Ectodermal cell (in vitro differentiated cells): ENCODE data around the gene QRFPR.
"Not testable (repeated sequence)": the region's sequence is repeated elsewhere in the genome, so short reads cannot be mapped to it uniquely, and the experiment has no call there.

Experiments used
- H3K27ac ChIP-seq: 2 replicates; pipeline ENCODE4 v1.7.0; 2013; ENCODE audit warnings: mild to moderate bottlenecking, low read depth, low read length; ENCODE audit not compliant: insufficient read depth, poor library complexity, severe bottlenecking
- H3K27me3 ChIP-seq: 2 replicates; pipeline ENCODE4 v1.7.0; 2013; ENCODE audit warnings: mild to moderate bottlenecking, low read length; ENCODE audit not compliant: insufficient read depth, control insufficient read depth, poor library complexity, severe bottlenecking
- H3K36me3 ChIP-seq: one replicate; pipeline ENCODE4 v1.7.0; 2013; ENCODE audit warnings: low read length; ENCODE audit not compliant: control insufficient read depth, insufficient read depth
- H3K4me1 ChIP-seq: one replicate; pipeline ENCODE4 v1.7.0; 2013; ENCODE audit warnings: low read length; ENCODE audit not compliant: control insufficient read depth, insufficient read depth
- H3K4me3 ChIP-seq: 2 replicates; pipeline ENCODE4 v1.7.0; 2013; ENCODE audit warnings: low read depth, low read length, control low read depth; ENCODE audit not compliant: insufficient read depth
- H3K9me3 ChIP-seq: 2 replicates; pipeline ENCODE4 v1.7.0; 2013; ENCODE audit warnings: mild to moderate bottlenecking, low read length, moderate library complexity; ENCODE audit not compliant: control insufficient read depth
- WGBS, 2 experiments: methylation state at CpG; one replicate each; pipeline ENCODE4 v1.1.7; 2013; ENCODE audit warnings: missing lambda C conversion rate in 2 of 2; 5-methylcytosine and 5-hydroxymethylcytosine counted together

QRFPR gene

GRCh38 chr4:121340247-121340646, 40.6 kb downstream of the QRFPR start:
- Histone ChIP-seq H3K36me3 (no peaks in the 10 kb centered on the region), H3K27me3 (peaks cover 72% of the 10 kb centered on the region), H3K27ac (no peak overlapping the region), H3K4me3 (no peak overlapping the region), H3K9me3 (no peaks in the 10 kb centered on the region), H3K4me1 (peaks cover 15% of the 10 kb centered on the region)
- WGBS, 2 experiments, result 94 to 100% methylated on average over 2 of the region's 2 CpGs

- H3K36me3 ChIP-seq, result no peaks in the 10 kb centered on the region
- H3K4me3 ChIP-seq, result no peak overlapping the region
- H3K27ac ChIP-seq, result no peak overlapping the region
- peaks cover 15% of the 10 kb centered on the region for H3K4me1 ChIP-seq
- H3K27me3 ChIP-seq, result peaks cover 70% of the 10 kb centered on the region
- no peaks in the 10 kb centered on the region for H3K9me3 ChIP-seq
- whole genome bisulfite sequencing, 2 experiments, result 64 to 65% methylated on average over 2 of the region's 2 CpGs
Observed at GRCh38 chr4:121339824-121340223, 41.0 kb downstream of the QRFPR start.

GRCh38 chr4:121339307-121339706, 41.5 kb downstream of the QRFPR start:
- 76 to 81% methylated on average over 2 of the region's 2 CpGs for WGBS, 2 experiments
- H3K9me3 ChIP-seq, result no peaks in the 10 kb centered on the region
- no peak overlapping the region for H3K27ac ChIP-seq
- H3K4me1 ChIP-seq, result peaks cover 15% of the 10 kb centered on the region
- H3K4me3 ChIP-seq, result no peak overlapping the region
- H3K27me3 ChIP-seq, result peaks cover 70% of the 10 kb centered on the region
- no peaks in the 10 kb centered on the region for H3K36me3 ChIP-seq

- peaks cover 15% of the 10 kb centered on the region for H3K4me1 ChIP-seq
- no peaks in the 10 kb centered on the region for H3K9me3 ChIP-seq
- H3K27ac ChIP-seq, result no peak overlapping the region
- peaks cover 63% of the 10 kb centered on the region for H3K27me3 ChIP-seq
- no peaks in the 10 kb centered on the region for H3K36me3 ChIP-seq
- WGBS, 2 experiments, result 35 to 53% methylated on average over 7 of the region's 7 CpGs
- no peak overlapping the region for H3K4me3 ChIP-seq
Observed at GRCh38 chr4:121338518-121338917, 42.3 kb downstream of the QRFPR start.

GRCh38 chr4:121336706-121337105, 44.1 kb downstream of the QRFPR start:
- no peaks in the 10 kb centered on the region for H3K9me3 ChIP-seq
- 93 to 95% methylated on average over 2 of the region's 2 CpGs for WGBS, 2 experiments

GRCh38 chr4:121330180-121330665, 50.6 kb downstream of the QRFPR start:
- no peak overlapping the region for H3K27ac ChIP-seq
- no peak overlapping the region for H3K4me3 ChIP-seq
- WGBS, 2 experiments, result 82 to 98% methylated on average over 3 to 4 of the region's 4 CpGs
- H3K4me1 ChIP-seq, result peaks cover 12% of the 10 kb centered on the region
- peaks cover 7% of the 10 kb centered on the region for H3K27me3 ChIP-seq
- no peaks in the 10 kb centered on the region for H3K36me3 ChIP-seq
- no peaks in the 10 kb centered on the region for H3K9me3 ChIP-seq

More at GRCh38 chr4:121336706-121337105, 44.1 kb downstream of the QRFPR start:
- Histone ChIP-seq H3K4me1 (peaks cover 11% of the 10 kb centered on the region), H3K4me3 (no peak overlapping the region), H3K27ac (no peak overlapping the region), H3K27me3 (peaks cover 57% of the 10 kb centered on the region), H3K36me3 (no peaks in the 10 kb centered on the region)

- no peaks in the 10 kb centered on the region for H3K9me3 ChIP-seq
- H3K4me1 ChIP-seq, result peaks cover 12% of the 10 kb centered on the region
- H3K27ac ChIP-seq, result no peak overlapping the region
- 9 to 27% methylated on average over 1 of the region's 1 CpG for WGBS, 2 experiments
- no peak overlapping the region for H3K4me3 ChIP-seq
- H3K27me3 ChIP-seq, result no peaks in the 10 kb centered on the region
- no peaks in the 10 kb centered on the region for H3K36me3 ChIP-seq
Observed at GRCh38 chr4:121326597-121326996, 54.2 kb downstream of the QRFPR start.

GRCh38 chr4:121324331-121324730, 56.5 kb downstream of the QRFPR start:
- Histone ChIP-seq H3K27me3 (no peaks in the 10 kb centered on the region), H3K4me3 (no peak overlapping the region), H3K27ac (no peak overlapping the region), H3K9me3 (no peaks in the 10 kb centered on the region), H3K36me3 (no peaks in the 10 kb centered on the region), H3K4me1 (peaks cover 12% of the 10 kb centered on the region)
- WGBS, 2 experiments, result 97% methylated on average over 2 of the region's 3 CpGs; no CpG with 5 or more reads in 1 of the 2 experiments

- Histone ChIP-seq H3K27me3 (no peaks in the 10 kb centered on the region), H3K4me1 (peaks cover 3% of the 10 kb centered on the region), H3K36me3 (no peaks in the 10 kb centered on the region), H3K9me3 (no peaks in the 10 kb centered on the region), H3K4me3 (no peak overlapping the region), H3K27ac (no peak overlapping the region)
- 94 to 97% methylated on average over 2 of the region's 3 CpGs for WGBS, 2 experiments
Observed at GRCh38 chr4:121321466-121321865, 59.4 kb downstream of the QRFPR start.

- H3K27me3 ChIP-seq, result no peaks in the 10 kb centered on the region
- H3K4me3 ChIP-seq, result no peak overlapping the region
- WGBS, 2 experiments, result 88 to 91% methylated on average over 1 to 2 of the region's 2 CpGs
- no peaks in the 10 kb centered on the region for H3K4me1 ChIP-seq
- H3K9me3 ChIP-seq, result no peaks in the 10 kb centered on the region
- no peaks in the 10 kb centered on the region for H3K36me3 ChIP-seq
- H3K27ac ChIP-seq, result no peak overlapping the region
Observed at GRCh38 chr4:121316091-121316490, 64.7 kb downstream of the QRFPR start.

- not testable (repeated sequence) for H3K9me3 ChIP-seq, H3K27me3 ChIP-seq, H3K4me3 ChIP-seq, H3K27ac ChIP-seq, H3K36me3 ChIP-seq, H3K4me1 ChIP-seq
- WGBS, 2 experiments, result 93 to 95% methylated on average over 2 of the region's 2 CpGs
Observed at GRCh38 chr4:121313430-121313829, 67.4 kb downstream of the QRFPR start.
